HG03135 (cell line): ENCODE results near the gene UBE2F.
"Not testable (repeated sequence)": the region's sequence is repeated elsewhere in the genome, so short reads cannot be mapped to it uniquely, and the experiment has no call there.

Experiments used
- ATAC-seq: cut with Tn5 transposase; IDR thresholded peaks from one replicate; pipeline ENCODE4 v1.9.1; 2021; ENCODE audit warnings: mild to moderate bottlenecking, moderate library complexity; ENCODE audit not compliant: unreplicated experiment

Gene UBE2F

DNA sequence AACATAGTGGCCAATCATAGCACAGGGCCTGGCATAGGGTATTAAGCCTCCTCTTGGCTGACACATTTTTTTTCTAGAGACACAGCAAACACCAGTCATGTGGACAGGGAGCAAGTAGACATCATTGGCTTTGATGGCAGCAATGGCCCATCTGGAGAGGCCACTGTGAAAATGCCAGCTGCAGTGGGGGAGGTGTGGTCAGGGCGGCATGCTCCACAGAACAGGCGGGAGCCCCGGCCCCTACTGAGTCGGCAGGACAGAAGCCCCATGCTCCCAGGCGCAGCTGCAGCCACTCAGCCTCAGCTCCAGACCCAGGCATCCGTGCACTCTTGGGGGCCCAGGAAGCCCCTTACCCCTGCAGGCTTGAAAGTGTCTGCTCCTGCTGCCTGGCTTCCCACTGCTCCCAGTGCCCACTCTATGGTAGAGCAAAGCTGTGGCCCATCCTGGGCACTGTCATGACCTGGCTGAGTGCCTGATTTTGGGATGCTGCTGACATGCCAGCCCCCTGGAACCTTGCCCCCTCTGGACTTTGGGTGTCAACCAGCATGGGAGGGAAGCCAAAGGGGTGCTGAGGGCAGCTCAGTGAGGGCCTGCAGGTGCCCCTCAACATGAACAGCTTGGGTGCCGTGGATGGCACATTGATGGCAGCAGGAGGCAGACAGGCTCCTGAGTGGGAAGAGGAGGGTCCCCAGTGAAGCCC lies 23.3 kb upstream of the UBE2F start:
- no peak for ATAC-seq

DNA sequence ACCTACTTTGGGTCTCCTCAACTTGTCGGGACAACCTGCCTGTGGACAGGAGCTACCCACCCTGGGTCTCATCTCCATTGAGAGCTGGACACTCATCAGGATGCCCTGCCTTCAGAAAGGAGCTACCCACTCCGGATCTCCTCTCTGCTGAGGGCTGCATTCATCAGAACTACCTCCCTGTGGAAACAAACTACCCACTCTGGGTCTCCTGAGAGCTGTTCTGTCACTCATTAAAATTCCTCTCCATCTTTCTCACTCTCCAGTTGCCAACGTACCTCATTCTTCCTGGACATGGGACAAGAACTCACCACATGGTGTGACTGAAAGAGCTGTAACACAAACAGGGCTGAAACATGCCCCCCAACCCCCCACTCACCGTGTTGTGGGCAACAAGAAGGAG lies 22.5 kb upstream of the UBE2F start:
- ATAC-seq, result no peak

DNA sequence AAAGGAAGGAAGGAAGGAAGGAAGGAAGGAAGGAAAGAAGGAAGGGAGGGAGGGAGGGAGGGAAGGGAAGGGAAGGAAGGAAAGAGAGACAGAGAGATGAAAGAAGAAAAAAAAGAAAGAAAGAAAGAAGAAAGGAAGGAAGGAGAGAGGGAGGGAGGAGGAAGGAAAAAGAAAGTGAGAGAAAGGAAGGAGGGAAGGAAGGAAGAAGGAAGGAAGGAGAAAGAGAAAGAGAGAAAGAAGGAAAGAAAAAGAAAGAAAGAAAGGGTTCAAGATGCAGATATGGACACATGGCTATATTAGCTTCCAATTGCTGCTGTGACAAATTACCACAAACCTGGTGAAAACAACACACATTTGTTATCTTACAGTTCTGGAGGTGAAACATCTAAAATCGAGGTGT lies 20.4 kb upstream of the UBE2F start:
- no peak for ATAC-seq

DNA sequence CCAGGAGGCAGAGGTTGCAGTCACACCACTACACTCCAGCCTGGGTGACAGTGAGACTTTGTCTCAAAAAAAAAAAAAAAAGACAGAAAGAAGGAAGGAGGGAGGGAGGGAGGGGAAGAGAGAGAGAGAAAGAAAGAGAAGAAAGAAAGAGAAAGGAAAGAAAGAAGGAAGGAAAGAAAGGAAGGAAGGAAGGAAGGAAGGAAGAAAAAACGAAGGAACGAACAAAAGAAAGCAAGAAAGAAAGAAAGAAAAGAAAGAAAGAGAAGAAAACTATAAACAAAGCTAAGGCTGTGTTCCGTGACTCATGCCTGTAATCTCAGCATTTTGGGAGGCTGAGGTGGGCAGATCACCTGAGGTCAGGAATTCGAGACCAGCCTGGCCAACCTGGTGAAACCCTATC lies 15.5 kb upstream of the UBE2F start:
- not testable (repeated sequence) for ATAC-seq

DNA sequence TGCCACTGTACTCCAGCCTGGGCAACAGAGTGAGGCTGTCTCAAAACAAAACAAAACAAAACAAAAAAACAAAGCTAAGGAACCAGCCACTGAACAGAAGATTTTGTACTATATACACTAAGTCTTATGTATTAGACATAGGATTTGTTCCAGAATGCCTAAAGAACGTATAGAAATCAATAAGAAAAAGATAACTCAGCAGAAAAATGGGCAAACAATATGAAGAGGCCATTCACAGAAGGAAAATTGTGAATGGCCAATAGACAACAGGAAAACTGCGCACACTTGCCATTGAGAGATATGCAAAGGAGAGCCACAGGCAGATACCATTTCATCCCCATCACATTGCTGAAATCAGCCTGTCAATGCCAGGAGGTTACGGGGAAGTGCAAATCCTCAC lies 14.9 kb upstream of the UBE2F start:
- ATAC-seq, result no peak

DNA sequence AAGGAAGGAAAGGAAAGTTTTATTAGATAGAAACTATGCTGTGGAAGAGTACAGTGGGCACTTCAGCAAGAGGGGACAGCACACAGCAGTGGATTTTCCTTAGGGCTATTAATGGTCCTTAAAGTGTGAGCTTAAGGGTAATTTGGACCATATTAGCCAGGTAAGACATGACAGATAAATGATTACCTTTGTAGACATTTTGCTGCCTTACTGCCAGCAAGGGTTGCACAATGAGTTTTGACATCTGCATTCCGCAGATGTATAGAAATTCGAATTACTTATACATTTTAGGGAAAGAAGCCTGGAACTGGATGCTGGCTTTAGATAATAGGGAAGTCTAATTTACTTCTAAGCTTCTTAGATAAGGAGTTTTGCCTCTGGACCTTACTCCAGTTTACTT lies 14.0 kb upstream of the UBE2F start:
- no peak for ATAC-seq

DNA sequence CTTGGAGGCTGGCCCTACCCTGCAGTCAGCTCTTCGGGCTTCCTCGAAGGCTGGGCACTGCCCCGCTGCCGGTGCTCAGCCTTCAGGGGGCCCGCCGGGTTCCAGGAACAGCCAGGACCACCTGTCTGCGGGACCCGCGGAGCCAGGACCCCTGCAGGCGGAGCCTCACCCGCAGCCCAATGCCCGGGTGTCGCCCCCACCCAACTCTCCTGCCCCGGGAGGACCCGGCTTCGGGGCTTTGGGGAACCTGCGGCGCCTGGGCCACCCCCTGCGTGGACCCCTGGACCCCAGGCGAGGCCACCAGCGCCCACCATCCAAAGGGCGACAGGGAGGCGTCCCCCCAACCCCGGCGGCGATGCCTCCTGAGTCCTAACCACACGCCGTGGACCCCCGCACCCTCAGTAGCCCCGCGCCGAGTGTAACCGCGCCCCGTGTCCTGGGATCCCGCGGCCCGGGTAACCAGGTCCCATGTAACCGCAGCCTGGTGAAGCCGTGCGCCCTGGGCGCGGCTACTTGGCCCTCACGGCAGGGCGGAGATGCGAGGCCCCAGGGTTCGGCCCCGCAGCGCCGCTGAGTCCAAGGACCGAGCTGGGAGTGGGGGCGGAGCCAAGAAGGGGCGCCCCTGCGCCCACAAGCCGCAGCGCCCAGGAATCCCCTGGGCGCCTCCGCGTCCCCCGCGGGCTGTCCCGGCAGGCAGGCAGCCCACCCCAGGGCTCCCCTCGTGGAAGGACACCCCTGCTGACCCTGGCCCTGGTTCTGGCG lies 11.0 kb upstream of the UBE2F start:
- no peak for ATAC-seq

DNA sequence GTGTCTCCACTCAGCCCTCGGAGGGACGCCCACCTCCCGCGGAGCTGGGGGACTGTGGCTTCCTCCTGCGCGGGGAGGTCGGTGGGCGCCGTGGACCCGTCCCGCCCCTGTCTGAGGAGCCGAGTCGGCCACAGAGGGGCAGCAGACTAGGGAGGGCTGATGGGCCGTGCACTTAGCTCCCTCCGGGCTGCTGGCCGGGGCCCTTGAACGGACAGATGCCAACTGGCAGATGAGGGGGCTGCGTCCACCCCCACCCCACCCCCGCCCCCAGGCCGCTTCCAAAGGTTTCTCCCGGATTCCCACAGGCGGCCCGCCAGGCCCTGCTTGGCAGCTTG lies 10.4 kb upstream of the UBE2F start:
- no peak for ATAC-seq

DNA sequence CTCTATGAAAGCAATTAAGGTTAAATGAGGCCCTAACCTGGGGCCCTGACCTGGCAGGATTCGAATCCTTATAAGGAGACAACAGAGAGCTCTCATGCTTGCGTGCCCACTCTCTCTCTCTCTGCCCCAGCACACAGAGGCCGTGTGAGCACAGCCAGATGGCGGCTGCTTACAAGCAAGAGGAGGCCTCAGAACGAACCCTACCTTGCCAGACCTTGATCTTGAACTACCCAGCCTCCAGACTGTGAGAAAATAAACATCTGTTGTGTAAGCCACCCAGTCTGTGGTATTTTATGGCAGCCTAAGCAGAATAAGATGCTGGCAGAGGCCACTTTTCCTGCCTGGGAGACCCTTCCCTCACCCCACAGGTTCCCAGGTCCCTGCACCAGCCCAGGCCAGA lies 5.2 kb upstream of the UBE2F start:
- no peak for ATAC-seq

DNA sequence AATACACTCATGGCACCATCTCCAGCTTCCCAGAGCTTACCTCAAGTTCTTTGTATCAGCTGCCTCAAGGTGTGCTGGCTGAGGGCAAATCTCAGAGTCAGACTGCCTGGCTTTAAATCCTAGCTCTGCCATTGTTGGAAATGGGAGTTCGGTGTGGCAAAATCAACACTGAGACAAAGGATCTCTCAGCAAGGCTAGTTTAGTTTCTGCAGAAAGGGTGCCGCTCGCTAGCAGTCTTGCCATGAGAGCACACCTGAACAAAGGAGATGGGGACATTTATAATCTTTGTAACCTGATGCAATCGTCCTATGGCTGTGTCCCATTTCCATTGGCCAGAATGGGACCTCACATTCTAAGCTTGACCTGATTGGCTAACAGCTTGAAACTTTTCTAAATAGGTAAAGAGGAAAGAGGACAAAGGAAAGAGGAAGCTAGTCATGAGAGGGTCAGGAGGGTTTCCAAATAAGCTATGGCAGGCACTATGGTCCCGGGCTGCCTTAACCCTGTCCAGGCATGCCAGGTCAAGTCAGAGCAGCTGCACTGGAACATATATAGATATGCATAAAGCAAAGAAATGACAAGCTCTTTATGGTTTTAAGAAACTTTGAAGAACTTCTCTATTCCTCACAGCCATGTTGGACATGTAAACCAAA lies 4.3 kb upstream of the UBE2F start:
- ATAC-seq, result no peak

DNA sequence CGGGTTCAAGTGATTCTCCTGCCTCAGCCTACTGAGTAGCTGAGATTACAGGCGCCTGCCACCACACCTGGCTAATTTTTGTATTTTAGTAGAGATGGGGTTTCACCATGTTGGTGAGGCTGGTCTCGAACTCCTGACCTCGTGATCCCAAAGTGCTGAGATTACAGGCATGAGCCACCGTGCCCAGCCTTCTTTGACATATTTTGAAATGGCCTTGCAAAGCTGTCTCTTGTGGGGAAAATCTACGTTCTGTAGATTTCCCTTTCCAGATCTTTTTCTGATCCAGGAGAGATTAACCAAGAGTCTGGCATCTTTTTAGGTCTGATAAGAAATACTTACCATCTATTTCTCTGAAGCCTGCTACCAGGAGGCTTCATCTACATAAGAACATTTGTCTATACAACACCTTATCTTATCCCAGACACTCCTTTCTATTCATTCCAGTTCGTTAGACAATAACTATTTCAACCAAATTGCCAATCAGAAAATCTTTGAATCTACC lies 3.3 kb upstream of the UBE2F start:
- not testable (repeated sequence) for ATAC-seq

DNA sequence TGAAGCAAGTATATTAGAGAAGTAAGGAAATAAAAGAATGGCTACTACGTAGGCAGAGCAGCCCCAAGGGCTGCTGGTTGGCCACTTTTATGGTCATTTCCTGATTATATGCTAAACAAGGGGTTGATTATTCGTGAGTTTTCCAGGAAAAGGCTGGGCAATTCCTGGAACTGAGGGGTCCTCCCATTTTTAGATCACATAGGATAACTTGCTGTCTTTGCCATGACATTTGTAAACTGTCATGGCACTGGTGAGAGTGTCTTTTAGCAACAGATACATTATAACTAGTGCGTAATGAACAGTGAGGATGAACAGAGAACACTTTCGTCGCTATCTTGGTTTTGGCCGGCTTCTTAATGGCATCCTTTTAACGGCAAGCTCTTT lies 2.6 kb upstream of the UBE2F start:
- ATAC-seq, result no peak

DNA sequence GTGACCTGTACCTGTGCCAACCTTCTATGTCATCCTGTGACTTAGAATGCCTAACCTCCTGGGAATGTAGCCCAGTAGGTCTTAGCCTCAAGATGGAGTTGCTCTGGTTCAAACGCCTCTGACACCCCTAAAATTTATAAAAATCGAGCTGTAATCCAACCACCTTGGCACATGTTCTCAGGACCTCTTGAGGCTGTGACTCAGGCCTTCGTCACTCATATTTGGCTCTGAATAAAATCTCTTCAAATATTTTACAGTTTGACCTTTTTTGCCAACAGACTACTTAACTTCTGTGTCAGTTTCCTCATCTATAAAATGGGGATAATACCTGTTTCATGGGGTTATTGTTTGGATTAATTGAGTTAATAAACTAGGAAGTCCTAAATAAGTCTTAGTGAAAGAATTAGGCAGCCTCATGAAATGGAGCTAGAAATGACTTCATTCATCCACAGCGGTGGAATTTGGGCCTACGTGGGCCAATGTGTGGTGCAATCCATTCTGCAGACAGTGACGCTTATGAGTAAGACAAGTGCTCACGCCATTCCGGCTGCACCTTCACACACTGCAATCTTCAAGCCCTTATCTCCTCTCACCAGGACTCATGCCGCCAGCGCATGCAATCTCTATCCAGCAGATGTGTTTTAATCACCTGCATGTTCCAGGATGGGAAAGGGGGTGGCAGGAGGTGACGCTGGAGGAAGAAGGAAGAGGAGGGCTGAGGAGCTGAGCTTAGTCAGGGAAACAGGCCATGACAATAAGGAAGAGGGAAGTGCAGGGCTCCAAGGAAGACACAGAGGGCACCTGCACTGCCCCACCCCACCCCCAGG lies 2.0 kb upstream of the UBE2F start:
- no peak for ATAC-seq

DNA sequence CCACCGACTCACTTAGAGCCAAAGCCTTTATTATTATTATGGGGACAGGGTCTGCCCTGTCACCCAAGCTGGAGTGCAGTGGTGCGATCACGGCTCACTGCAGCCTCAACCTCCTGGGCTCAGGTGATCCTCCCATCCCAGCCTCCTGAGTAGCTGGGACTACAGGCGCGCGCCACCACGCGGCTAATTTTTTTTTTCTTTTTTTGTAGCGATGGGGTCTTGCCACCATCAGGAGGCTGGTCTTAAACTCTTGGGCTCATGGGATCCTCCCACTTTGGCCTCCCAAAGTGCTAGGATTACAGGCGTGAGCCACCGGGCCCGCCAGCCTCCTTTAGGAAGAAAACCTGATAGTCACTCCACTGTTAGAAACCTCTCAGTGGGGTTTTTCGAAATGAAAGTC lies 970 bp upstream of the UBE2F start:
- not testable (repeated sequence) for ATAC-seq

DNA sequence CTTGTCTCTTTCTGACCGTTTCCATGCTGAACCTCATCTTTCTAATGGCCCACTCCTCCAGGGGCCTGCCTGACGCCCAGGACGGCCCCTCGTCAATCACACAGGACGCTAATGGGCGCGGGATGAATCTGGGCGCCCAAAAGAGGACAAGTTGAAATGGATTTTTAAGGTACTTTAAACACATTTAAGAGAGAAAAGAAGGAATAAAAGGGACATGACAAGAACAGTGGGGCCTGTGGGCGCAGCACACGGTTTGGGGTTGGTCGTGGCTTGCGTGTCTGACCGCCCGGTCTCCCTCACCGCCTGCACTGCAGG lies 607 bp upstream of the UBE2F start:
- no peak for ATAC-seq

DNA sequence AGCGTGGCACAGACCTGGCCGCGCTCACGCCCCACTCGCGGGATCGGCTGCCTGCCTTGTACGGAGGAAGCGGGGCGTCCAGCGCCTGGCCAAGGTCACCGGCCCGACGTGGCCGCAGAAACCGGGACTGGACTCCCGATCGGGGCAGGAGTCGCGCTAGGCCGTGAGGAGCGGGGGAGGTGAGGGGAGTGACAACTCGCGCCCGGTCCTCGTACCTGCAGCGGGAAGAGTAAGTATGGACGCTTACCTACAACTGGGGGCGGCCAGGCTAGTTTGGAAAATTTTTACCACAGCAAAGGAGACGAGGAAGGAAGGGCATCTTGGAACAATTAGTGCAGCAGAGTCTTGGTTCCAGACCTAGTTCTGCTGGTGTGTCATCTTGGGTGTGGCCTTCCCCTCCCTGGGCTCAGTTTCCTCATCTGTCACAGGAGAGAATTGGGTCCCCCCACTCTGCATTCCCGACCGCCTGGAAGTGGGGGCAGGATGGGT lies 693 bp downstream of the UBE2F start:
- ATAC-seq, result peak; percentile 7

DNA sequence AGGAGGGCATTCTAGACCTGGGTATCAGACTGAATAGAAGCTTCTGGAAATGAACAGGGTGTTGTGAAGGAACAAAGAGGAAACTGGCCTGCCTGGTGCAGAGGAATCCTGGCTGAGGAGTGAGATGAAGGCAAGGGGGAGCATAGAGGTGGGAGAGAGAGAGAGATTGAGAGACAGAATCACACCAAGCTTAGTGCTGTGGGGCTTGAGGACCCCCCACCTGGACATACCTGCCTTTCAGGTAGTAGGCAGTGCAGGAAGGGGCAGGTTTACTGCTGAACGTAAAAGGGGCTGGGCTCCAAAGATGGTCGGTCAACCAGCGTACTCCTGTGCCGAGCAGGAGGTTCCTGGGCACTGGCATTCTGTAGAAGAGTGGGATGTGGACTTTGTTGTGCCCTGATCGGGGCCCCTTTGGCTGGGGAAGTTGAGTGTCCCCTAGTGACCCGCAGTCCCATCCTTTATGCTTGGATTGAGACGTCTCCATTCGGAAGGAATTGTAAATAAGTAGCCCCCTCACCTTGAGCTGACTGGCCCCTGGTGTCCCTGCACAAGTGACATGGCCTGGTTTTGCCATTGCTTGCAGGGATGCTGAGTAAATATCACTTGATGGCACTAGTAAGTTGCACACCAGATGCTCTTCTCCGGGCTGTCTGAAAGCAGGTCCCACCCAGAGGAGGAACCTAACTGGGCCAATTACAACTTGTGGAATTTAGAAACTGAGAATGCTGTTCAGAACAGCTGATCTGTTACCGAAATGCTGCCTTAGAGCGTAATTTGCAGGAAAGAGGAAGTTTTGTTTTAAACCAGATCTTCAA lies 1.4 kb downstream of the UBE2F start:
- peak; percentile 38 for ATAC-seq

DNA sequence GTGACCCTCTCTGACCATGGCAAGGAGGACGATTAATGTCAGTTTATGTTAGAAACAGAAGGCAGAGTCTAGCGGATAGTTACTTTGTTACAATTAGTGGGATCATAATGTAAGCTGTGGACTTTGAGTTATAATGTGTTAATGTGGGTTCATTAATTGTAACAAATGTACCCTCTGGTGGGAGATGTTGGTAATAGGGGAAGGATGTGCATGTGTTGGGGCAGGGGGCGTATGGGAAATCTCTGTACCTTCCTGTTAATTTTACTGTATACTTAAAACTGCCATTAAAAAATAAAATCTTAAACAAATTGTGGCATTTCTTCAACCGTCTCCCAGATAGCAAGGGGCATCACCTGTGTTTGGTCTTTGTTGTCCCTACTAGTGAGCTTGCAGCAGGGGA lies 4.8 kb downstream of the UBE2F start:
- no peak for ATAC-seq

DNA sequence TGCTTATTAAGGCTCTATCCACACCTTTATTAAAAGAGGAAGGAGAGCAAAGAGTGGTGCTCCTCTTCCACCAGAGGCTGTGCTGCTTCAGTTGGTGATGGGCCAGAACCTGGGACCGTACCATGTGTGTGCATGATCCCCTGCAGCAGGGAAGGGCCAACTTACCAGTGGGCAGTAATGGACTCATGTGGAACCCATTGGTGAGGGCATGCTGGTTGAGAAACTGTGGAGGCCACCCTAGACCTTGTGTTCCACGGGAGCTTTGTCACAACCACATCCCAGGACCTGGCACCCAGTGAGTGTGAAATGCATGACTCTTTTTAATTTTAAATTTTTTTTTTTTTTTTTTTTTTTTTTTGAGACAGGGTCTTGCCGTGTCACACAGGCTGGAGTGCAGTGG lies 5.4 kb downstream of the UBE2F start:
- no peak for ATAC-seq

DNA sequence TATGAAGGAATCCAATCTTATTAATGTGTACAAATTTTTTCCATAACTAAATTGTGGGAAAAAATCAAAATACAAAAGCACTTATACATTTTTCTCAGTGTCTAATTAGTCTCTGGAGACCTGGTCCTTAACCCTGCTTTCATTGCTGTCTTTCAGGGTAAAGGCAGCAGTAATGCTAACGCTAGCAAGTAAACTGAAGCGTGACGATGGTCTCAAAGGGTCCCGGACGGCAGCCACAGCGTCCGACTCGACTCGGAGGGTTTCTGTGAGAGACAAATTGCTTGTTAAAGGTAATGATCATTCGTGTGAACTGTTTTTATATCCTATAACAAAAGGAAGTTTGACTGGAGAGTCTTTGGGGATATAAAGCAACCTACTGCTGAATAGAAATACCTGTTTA lies 6.1 kb downstream of the UBE2F start:
- ATAC-seq, result no peak
